Osteoblast (primary cell): Measurements from ENCODE around the gene GIPR. TPM values are rescaled to one million over a fixed set of nuclear protein-coding genes. Genes with fewer than 3 reads are reported as not detected.

Source experiments
- DNase-seq: peaks from one replicate; pipeline ENCODE4 v3.0.0; 2011; ENCODE audit warnings: low spot score, mixed read lengths; ENCODE audit not compliant: insufficient read length; ENCODE audit errors: missing footprints
- H2AFZ ChIP-seq: 2 replicates; pipeline ENCODE4 v1.6.0; 2011; ENCODE audit warnings: mild to moderate bottlenecking, low read length
- H3K27ac ChIP-seq: 2 replicates; pipeline ENCODE4 v1.5.1; 2011; ENCODE audit warnings: mild to moderate bottlenecking, low read depth, low read length, moderate library complexity
- H3K27me3 ChIP-seq: 2 replicates; pipeline ENCODE4 v1.6.0; 2012; ENCODE audit warnings: mild to moderate bottlenecking, control low read depth, inconsistent platforms, low read length, moderate library complexity; ENCODE audit not compliant: insufficient read depth
- H3K36me3 ChIP-seq: 2 replicates; pipeline ENCODE4 v1.5.1; 2011; ENCODE audit warnings: mild to moderate bottlenecking, low read length, control low read depth, moderate library complexity; ENCODE audit not compliant: insufficient read depth
- H3K4me1 ChIP-seq: 2 replicates; pipeline ENCODE4 v1.5.1; 2011; ENCODE audit warnings: mild to moderate bottlenecking, low read length, control low read depth, moderate library complexity; ENCODE audit not compliant: insufficient read depth
- H3K4me2 ChIP-seq: 2 replicates; pipeline ENCODE4 v1.6.0; 2011; ENCODE audit warnings: mild to moderate bottlenecking, low read length; ENCODE audit not compliant: insufficient read depth
- H3K4me3 ChIP-seq: fragments of 200-600 bp; sonication (generic); 3 replicates; pipeline ENCODE4 v1.5.1; 2012; ENCODE audit warnings: mild to moderate bottlenecking, low read length, inconsistent platforms; ENCODE audit not compliant: insufficient read depth
- H3K79me2 ChIP-seq: 2 replicates; pipeline ENCODE4 v1.6.0; 2012; ENCODE audit warnings: mild to moderate bottlenecking, low read length, control low read depth, inconsistent platforms; ENCODE audit not compliant: insufficient read depth
- H3K9me3 ChIP-seq: 2 replicates; pipeline ENCODE4 v1.5.1; 2011; ENCODE audit warnings: low read depth, low read length, control low read depth
- H4K20me1 ChIP-seq: 2 replicates; pipeline ENCODE4 v1.6.0; 2012; ENCODE audit warnings: mild to moderate bottlenecking, low read length, control low read depth; ENCODE audit not compliant: insufficient read depth
- CTCF ChIP-seq: IDR thresholded peaks from 2 replicates; pipeline ENCODE4 v1.5.1; 2011; ENCODE audit warnings: mild to moderate bottlenecking, low read depth, low read length, moderate library complexity; ENCODE audit errors: extremely low read depth
- small RNA-seq: library from RNA; depleted of rRNA; stranded (forward); fragments of <200 nt; gene quantifications from one replicate; pipeline ENCODE3, GENCODE V24; 2012
- total RNA-seq: library from RNA; depleted of rRNA; stranded (reverse); fragments of >200 nt; gene quantifications from 2 replicates; pipeline ENCODE4 v1.2.3, GENCODE V29; 2012

Gene GIPR
- total RNA-seq, 1 donor, result under 0.01 TPM

- peak within 1 kb of the TSS; percentile 84 for H3K4me3 ChIP-seq
- no peaks in the 10 kb centered on the region for H3K27me3 ChIP-seq
- H3K4me1 ChIP-seq, result peaks cover 7% of the 10 kb centered on the region
- peak within 1 kb of the TSS; percentile 97 for H2AFZ ChIP-seq
- DNase-seq, result peak; percentile 99
- H3K79me2 ChIP-seq, result peaks cover 51% of the 10 kb centered on the region
- H4K20me1 ChIP-seq, result peaks cover 13% of the 10 kb centered on the region
- H3K36me3 ChIP-seq, result no peaks in the 10 kb centered on the region
- H3K4me2 ChIP-seq, result peak within 1 kb of the TSS; percentile 98
- TF ChIP-seq CTCF, result peak; percentile 7
- H3K9me3 ChIP-seq, result no peaks in the 10 kb centered on the region
- peak within 1 kb of the TSS; percentile 64 for H3K27ac ChIP-seq
Measured at GRCh38 chr19:45730368-45731288, 62.6 kb downstream of the GIPR start, which contains the start of gene FBXO46. FBXO46 (minus strand) TSS chr19:45730896; CDS start chr19:45713495, 17,401 bp downstream.

Small RNAs within 50 kb of the gene (small RNA-seq; reads per million reads assigned to genes)
- gene MIR642A (1.1 reads per million, percentile 35 among the genes with 10 or more reads in this experiment), gene RN7SL836P (not detected)

Other genes with a start within 250 kb of the GIPR start
- 88.4 and 96.3 TPM in 2 replicates for gene ERCC1, start 244.3 kb upstream of the GIPR start, total RNA-seq
- 3.3 and 3.8 TPM in 2 replicates for gene FOSB, start 200.2 kb upstream of the GIPR start, total RNA-seq
- 6.2 TPM in 2 replicates for gene RTN2, start 171.2 kb upstream of the GIPR start, total RNA-seq
- gene PPM1N, start 169.8 kb upstream of the GIPR start, total RNA-seq, result 0.29 and 0.36 TPM in 2 replicates
- gene VASP, start 160.7 kb upstream of the GIPR start, total RNA-seq, result 50.1 and 71.3 TPM in 2 replicates
- 7.1 and 7.6 TPM in 2 replicates for gene OPA3, start 83.4 kb upstream of the GIPR start, total RNA-seq
- not detected in 2 replicates for gene GPR4, start 66.0 kb upstream of the GIPR start, total RNA-seq
- gene EML2, start 28.8 kb upstream of the GIPR start, total RNA-seq, result 10.1 and 11.8 TPM in 2 replicates
- 139 and 155 TPM in 2 replicates for gene SNRPD2, start 23.7 kb downstream of the GIPR start, total RNA-seq
- gene QPCTL, start 24.4 kb downstream of the GIPR start, total RNA-seq, result 15.6 and 16.5 TPM in 2 replicates
- 8.0 and 9.0 TPM in 2 replicates for gene FBXO46, start 62.7 kb downstream of the GIPR start, total RNA-seq
- not detected in 2 replicates for gene MEIOSIN, start 65.2 kb downstream of the GIPR start, total RNA-seq
- 11.6 and 11.8 TPM in 2 replicates for gene SIX5, start 101.0 kb downstream of the GIPR start, total RNA-seq
- 26.8 and 30.4 TPM in 2 replicates for gene DMPK, start 114.3 kb downstream of the GIPR start, total RNA-seq
- 48.5 and 49.2 TPM in 2 replicates for gene DMWD, start 124.6 kb downstream of the GIPR start, total RNA-seq
- under 0.01 and 0.29 TPM in 2 replicates for gene RSPH6A, start 147.1 kb downstream of the GIPR start, total RNA-seq
- 30.6 and 42.0 TPM in 2 replicates for gene SYMPK, start 194.9 kb downstream of the GIPR start, total RNA-seq
- gene FOXA3, start 196.1 kb downstream of the GIPR start, total RNA-seq, result not detected in 2 replicates
- 28.6 and 35.8 TPM in 2 replicates for gene IRF2BP1, start 217.9 kb downstream of the GIPR start, total RNA-seq
- gene MYPOP, start 234.4 kb downstream of the GIPR start, total RNA-seq, result 2.1 and 3.3 TPM in 2 replicates
- gene NANOS2, start 246.6 kb downstream of the GIPR start, total RNA-seq, result not detected in 2 replicates